GM19452 (cell line): ENCODE results near the gene PAQR8.

ENCODE experiments used
- ATAC-seq: cut with Tn5 transposase; IDR thresholded peaks from one replicate; pipeline ENCODE4 v1.9.1; 2021; ENCODE audit not compliant: unreplicated experiment

PAQR8 gene

DNA sequence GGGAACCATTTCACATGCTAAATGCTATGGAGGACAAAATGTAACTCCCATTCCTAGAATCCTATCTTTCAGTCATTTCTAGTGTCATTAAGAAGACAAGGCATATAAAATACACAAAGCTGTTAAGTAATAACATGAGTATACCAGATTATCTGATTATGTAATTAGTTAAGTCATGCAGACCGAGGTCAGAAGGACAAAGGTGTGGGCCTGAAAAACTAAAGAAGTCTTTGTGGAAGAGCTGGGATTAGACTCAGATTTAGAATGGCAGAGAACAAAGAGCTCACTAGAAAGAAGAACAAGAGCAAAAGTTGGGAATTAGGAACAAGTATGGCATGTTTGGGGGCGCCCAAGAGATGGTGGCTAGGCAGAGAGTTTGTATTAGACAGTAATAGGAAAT, 95.1 kb downstream of the PAQR8 start:
- no peak for ATAC-seq
